ENCODE results near the gene OPTC.

GRCh38 chr1:203477748-203478147, 16.2 kb upstream of the OPTC start:
- TF ChIP-seq, protein P1, sequence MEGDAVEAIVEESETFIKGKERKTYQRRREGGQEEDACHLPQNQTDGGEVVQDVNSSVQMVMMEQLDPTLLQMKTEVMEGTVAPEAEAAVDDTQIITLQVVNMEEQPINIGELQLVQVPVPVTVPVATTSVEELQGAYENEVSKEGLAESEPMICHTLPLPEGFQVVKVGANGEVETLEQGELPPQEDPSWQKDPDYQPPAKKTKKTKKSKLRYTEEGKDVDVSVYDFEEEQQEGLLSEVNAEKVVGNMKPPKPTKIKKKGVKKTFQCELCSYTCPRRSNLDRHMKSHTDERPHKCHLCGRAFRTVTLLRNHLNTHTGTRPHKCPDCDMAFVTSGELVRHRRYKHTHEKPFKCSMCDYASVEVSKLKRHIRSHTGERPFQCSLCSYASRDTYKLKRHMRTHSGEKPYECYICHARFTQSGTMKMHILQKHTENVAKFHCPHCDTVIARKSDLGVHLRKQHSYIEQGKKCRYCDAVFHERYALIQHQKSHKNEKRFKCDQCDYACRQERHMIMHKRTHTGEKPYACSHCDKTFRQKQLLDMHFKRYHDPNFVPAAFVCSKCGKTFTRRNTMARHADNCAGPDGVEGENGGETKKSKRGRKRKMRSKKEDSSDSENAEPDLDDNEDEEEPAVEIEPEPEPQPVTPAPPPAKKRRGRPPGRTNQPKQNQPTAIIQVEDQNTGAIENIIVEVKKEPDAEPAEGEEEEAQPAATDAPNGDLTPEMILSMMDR (IDR thresholded peaks at IDR 0.05) = no peak
- no peak for TF ChIP-seq POLR2A (IDR thresholded peaks at IDR 0.05)

All from ovary (tissue), 3 donors.